ENCODE data around the gene BHMT.

BHMT gene

GRCh38 chr5:79181419-79182022, 69.9 kb downstream of the BHMT start:
- no peak for DNase-seq
